ENCODE data around the gene MAD1L1.

DNA sequence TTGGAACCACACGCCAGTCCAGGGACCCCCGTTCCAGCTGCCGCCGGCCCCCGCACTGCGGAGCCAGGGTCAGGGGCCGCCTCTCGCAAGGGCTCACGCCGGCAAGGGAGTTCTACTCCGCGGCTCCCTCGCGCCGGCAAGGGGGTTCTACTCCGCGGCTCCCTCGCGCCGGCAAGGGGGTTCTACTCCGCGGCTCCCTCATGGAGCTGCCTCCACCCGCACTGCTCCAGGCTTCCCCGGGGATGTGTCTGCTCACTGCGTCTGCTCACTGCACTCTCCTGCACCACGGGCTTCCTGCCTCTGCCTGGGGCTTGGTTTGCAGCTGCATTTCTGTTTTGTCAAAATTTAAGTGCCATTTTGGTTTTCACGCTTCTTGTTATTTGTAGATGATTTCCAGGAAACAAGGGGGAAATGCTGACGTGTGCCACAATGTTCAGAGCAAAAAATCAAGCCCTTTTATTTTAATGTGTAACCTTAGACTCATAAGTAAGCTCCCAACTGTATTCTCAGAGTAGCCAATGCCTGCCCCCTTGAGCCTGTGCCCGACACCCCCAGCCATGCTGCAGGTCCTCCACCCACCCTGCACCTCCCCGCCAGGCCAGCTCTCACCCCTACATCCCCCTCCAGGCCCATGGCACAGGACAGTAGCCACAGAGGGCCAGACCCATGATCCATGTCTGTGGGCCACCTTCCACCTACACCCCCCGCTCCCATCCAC lies 246.2 kb downstream of the MAD1L1 start:
- TF ChIP-seq, protein P1, sequence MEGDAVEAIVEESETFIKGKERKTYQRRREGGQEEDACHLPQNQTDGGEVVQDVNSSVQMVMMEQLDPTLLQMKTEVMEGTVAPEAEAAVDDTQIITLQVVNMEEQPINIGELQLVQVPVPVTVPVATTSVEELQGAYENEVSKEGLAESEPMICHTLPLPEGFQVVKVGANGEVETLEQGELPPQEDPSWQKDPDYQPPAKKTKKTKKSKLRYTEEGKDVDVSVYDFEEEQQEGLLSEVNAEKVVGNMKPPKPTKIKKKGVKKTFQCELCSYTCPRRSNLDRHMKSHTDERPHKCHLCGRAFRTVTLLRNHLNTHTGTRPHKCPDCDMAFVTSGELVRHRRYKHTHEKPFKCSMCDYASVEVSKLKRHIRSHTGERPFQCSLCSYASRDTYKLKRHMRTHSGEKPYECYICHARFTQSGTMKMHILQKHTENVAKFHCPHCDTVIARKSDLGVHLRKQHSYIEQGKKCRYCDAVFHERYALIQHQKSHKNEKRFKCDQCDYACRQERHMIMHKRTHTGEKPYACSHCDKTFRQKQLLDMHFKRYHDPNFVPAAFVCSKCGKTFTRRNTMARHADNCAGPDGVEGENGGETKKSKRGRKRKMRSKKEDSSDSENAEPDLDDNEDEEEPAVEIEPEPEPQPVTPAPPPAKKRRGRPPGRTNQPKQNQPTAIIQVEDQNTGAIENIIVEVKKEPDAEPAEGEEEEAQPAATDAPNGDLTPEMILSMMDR (IDR thresholded peaks at IDR 0.05; ENCODE audit: low read depth, low read length, missing input control): no peak
- no peak for TF ChIP-seq YY1 (IDR thresholded peaks at IDR 0.05)
- TF ChIP-seq, protein P2, sequence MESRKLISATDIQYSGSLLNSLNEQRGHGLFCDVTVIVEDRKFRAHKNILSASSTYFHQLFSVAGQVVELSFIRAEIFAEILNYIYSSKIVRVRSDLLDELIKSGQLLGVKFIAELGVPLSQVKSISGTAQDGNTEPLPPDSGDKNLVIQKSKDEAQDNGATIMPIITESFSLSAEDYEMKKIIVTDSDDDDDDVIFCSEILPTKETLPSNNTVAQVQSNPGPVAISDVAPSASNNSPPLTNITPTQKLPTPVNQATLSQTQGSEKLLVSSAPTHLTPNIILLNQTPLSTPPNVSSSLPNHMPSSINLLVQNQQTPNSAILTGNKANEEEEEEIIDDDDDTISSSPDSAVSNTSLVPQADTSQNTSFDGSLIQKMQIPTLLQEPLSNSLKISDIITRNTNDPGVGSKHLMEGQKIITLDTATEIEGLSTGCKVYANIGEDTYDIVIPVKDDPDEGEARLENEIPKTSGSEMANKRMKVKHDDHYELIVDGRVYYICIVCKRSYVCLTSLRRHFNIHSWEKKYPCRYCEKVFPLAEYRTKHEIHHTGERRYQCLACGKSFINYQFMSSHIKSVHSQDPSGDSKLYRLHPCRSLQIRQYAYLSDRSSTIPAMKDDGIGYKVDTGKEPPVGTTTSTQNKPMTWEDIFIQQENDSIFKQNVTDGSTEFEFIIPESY (IDR thresholded peaks at IDR 0.05): no peak
- TF ChIP-seq FOXA2 (IDR thresholded peaks at IDR 0.05): no peak
